ENCODE measurements around the gene IER2. TPM values are rescaled to one million over a fixed set of nuclear protein-coding genes. Genes with fewer than 3 reads are reported as not detected.

Gene IER2
- total and polyA plus RNA-seq, 2 experiments from 2014 or later: 101 to 325 TPM

- no peaks in the 10 kb centered on the region for H3K9me2 ChIP-seq (replicated peaks; ENCODE audit: insufficient read depth)
- no peaks in the 10 kb centered on the region for H3K27me3 ChIP-seq
- no peaks in the 10 kb centered on the region for H3K36me3 ChIP-seq (replicated peaks; ENCODE audit: insufficient read depth, low read depth)
- TF ChIP-seq EZH2 (IDR thresholded peaks at IDR 0.05; ENCODE audit: borderline replicate concordance) (no peak), EZH2phosphoT487 (IDR thresholded peaks at IDR 0.05; ENCODE audit: low read depth, severe bottlenecking, unreplicated experiment) (no peak), CTCF (IDR thresholded peaks at IDR 0.05; ENCODE audit: poor library complexity) (no peak)
- H3K9me3 ChIP-seq (ENCODE audit: low read depth): no peaks in the 10 kb centered on the region
- no peaks in the 10 kb centered on the region for H3K4me1 ChIP-seq (ENCODE audit: insufficient read depth)
- no peak overlapping the region for H3K4me2 ChIP-seq
- H3K4me3 ChIP-seq: no peak overlapping the region
- H3K79me2 ChIP-seq: peaks cover 42% of the 10 kb centered on the region
- H4K20me1 ChIP-seq (ENCODE audit: insufficient read depth, poor library complexity, severe bottlenecking): peaks cover 11% of the 10 kb centered on the region
- DNase-seq (ENCODE audit: low spot score): no peak
- no peak overlapping the region for H3K27ac ChIP-seq
- no peak overlapping the region for H2AFZ ChIP-seq
- 97% methylated on average over 52 of the region's 60 CpGs for WGBS (ENCODE audit: low lambda C conversion rate, missing lambda C conversion rate)
Measured at GRCh38 chr19:13135068-13136062, 14.8 kb upstream of the IER2 start.

- peaks cover 3% of the 10 kb centered on the region for H4K20me1 ChIP-seq (ENCODE audit: insufficient read depth, poor library complexity, severe bottlenecking)
- no peaks in the 10 kb centered on the region for H3K27me3 ChIP-seq
- no peak overlapping the region for H3K27ac ChIP-seq
- H3K4me2 ChIP-seq: no peak overlapping the region
- no peak for DNase-seq (ENCODE audit: low spot score)
- H3K4me1 ChIP-seq (ENCODE audit: insufficient read depth): no peaks in the 10 kb centered on the region
- no peak overlapping the region for H3K4me3 ChIP-seq
- H3K9me3 ChIP-seq (ENCODE audit: low read depth): no peaks in the 10 kb centered on the region
- no peaks in the 10 kb centered on the region for H3K36me3 ChIP-seq (replicated peaks; ENCODE audit: insufficient read depth, low read depth)
- no peaks in the 10 kb centered on the region for H3K9me2 ChIP-seq (replicated peaks; ENCODE audit: insufficient read depth)
- no peak overlapping the region for H2AFZ ChIP-seq
- TF ChIP-seq EZH2 (IDR thresholded peaks at IDR 0.05; ENCODE audit: borderline replicate concordance): no peak
- TF ChIP-seq CTCF (IDR thresholded peaks at IDR 0.05; ENCODE audit: poor library complexity): no peak
- TF ChIP-seq EZH2phosphoT487 (IDR thresholded peaks at IDR 0.05; ENCODE audit: low read depth, severe bottlenecking, unreplicated experiment): no peak
- H3K79me2 ChIP-seq: peaks cover 23% of the 10 kb centered on the region
- WGBS (ENCODE audit: low lambda C conversion rate, missing lambda C conversion rate): 98% methylated on average over 21 of the region's 28 CpGs
Measured at GRCh38 chr19:13137290-13137794, 12.9 kb upstream of the IER2 start.

GRCh38 chr19:13138171-13138915, 11.9 kb upstream of the IER2 start:
- Histone ChIP-seq H3K9me3 (ENCODE audit: low read depth) (no peaks in the 10 kb centered on the region), H3K4me1 (ENCODE audit: insufficient read depth) (no peaks in the 10 kb centered on the region), H3K27me3 (no peaks in the 10 kb centered on the region), H3K36me3 (replicated peaks; ENCODE audit: insufficient read depth, low read depth) (no peaks in the 10 kb centered on the region), H3K9me2 (replicated peaks; ENCODE audit: insufficient read depth) (no peaks in the 10 kb centered on the region), H3K4me2 (no peak overlapping the region), H4K20me1 (ENCODE audit: insufficient read depth, poor library complexity, severe bottlenecking) (peaks cover 3% of the 10 kb centered on the region), H3K79me2 (peaks cover 13% of the 10 kb centered on the region), H3K4me3 (no peak overlapping the region), H3K27ac (no peak overlapping the region), H2AFZ (no peak overlapping the region)
- TF ChIP-seq CTCF (IDR thresholded peaks at IDR 0.05; ENCODE audit: poor library complexity) (no peak), EZH2phosphoT487 (IDR thresholded peaks at IDR 0.05; ENCODE audit: low read depth, severe bottlenecking, unreplicated experiment) (no peak), EZH2 (IDR thresholded peaks at IDR 0.05; ENCODE audit: borderline replicate concordance) (no peak)
- DNase-seq (ENCODE audit: low spot score): no peak
- WGBS (ENCODE audit: low lambda C conversion rate, missing lambda C conversion rate): 95% methylated on average over 38 of the region's 40 CpGs
